ENCODE results near the gene WIPI1. TPM values are rescaled to one million over a fixed set of nuclear protein-coding genes. Genes with fewer than 3 reads are reported as not detected.

WIPI1 gene
- total RNA-seq, 1 donor from 2014 or later = 8.2 TPM

Small RNA genes within 50 kb of the gene (small RNA-seq; reads per million reads assigned to genes)
- not detected for gene MIR635

Other genes with a start within 250 kb of the WIPI1 start
- 75.4 TPM for gene AMZ2, start 209.5 kb downstream of the WIPI1 start, total RNA-seq
- 1.2 TPM for gene SLC16A6, start 166.4 kb downstream of the WIPI1 start, total RNA-seq
- 5.7 TPM for gene ARSG, start 166.0 kb downstream of the WIPI1 start, total RNA-seq
- gene PRKAR1A, start 54.9 kb upstream of the WIPI1 start, total RNA-seq = 411 TPM
- gene FAM20A, start 143.9 kb upstream of the WIPI1 start, total RNA-seq = 2.4 TPM